ENCODE results near the gene CDK4.

CDK4 gene

DNA sequence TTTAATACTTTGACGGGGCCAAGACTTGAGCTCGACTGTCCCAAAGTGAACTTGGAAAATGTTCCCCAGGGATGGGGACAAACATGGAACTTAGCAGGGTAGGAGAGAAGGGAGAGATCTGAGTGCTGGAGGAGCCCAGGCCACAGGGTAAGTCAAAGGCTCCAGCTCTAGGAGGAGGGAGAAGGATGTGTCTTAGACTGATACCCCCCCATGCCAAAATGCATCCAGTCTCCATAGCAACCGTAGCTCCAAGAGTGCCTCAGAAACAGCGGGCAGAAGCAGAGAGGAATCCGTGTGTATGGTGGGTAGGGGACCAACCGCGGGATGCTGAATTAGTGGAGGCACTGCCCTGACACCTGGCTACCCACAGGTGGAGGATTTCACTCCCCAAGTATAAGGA is 12.7 kb downstream of the CDK4 start:
- no peak for DNase-seq (ENCODE audit: low read depth)

- no peak for DNase-seq (ENCODE audit: low read depth)
Observed at GRCh38 chr12:57738661-57739237, 13.4 kb downstream of the CDK4 start, which contains the start of gene AGAP2. Gene AGAP2 (minus strand): TSS chr12:57738742. CDS start chr12:57738246, 496 bp downstream.

GRCh38 chr12:57737467-57738460 is 14.3 kb downstream of the CDK4 start:
- no peak for DNase-seq (ENCODE audit: low read depth)

DNA sequence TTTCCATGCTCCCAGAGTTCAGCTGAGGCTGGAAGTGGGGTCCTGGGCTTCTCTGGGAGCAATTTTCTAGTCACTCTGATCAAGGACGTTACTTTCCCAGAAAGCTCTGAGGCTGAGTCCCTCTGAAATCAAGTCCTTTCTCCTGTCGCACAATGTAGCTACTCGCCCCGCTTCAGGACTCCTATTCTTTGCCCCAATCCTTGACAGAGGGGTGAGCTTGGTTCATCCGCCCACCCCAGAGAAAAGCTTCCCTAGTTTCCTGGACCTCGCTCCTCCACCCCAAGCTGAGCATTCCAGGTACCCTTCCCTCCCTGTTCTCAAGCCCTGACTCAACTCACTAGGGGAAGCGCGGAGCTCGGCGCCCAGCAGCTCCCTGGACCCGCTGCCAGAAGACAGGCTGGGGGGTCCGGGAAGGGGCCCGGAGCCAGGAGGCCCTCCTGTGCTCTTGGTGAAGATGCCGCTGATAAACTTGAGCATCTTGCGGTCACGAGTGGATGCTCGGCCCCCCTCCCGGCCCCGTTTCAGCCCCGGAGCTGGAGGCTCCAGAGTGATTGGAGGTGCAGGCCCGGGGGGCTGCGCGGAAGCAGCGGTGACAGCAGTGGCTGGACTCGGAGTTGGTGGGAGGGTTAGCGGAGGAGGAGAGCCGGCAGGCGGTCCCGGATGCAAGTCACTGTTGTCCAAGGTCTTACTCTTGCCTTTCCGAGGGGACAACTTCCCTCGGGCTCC is 15.2 kb downstream of the CDK4 start:
- DNase-seq (ENCODE audit: low read depth), result no peak

GRCh38 chr12:57735952-57736740 is 16.0 kb downstream of the CDK4 start:
- DNase-seq (ENCODE audit: low read depth), result no peak

DNA sequence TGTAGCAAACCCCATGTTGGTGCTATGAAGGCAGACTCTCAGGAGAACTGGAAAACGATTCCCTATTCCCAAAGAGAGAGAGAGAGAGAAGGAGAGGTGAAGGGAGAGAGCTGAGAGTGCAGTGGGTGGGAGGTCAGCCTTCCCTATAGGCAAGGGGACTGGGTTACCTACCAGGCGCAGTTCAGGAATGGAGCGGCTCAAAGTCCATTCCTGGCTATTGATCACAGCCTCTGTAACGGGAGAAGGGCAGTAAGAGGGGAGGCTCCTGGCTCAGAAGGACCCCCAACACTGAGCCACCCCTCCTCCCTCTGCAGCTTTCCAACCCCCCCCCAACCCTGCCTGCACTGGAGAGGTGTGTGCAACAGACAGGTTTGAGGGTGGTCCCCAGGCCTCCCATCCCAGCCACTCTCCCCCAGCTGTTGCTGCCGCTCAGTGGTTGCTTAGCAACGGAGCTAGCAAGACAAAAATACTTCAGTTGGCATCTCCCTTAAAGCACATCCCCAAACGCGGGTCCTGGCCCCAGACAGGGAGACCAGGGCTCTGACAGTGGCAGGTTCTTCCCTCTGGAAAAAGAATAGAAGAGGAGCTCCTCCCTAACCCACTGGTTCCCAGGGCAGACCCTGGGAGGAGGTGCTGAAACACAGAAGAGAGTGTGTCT is 16.8 kb downstream of the CDK4 start:
- DNase-seq (ENCODE audit: low read depth), result no peak

DNA sequence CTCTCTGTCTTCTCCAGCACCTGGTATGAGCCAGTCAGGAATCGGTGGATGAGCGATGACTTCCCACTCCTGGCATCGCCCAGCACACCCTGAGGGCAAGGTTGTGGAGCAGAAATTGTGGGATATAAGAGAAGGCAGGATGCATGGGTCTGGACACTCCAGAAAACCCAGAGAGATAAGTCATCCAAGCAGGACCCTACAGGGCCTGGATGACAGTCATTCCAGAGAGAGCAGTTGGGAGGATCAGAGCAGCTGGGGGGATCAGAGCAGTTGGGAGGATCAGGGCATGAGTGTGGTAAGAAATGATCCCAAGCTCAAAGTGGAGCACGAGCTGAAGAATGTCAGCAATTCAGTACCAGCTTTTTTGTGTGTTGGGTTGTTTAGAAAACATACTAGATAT is 17.5 kb downstream of the CDK4 start:
- no peak for DNase-seq (ENCODE audit: low read depth)

DNA sequence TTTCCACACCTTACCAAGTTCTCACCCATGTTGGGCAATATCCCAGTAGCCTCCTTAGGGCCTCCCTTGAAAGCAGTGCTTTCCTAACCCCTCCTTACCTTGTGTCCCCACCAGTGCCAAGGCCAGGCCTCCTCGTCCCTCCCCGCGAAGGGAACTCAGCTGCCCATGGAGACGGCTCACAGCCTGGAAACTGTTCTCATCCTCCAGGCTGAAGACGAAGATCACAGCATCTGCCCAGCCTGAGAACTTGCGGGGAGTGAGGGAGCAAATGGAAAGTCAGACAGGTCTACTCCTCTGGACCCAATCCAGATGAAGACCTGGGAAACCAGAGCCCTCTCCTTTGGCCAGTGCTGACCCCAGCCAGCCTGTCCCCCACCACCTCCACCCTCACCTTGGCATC is 18.2 kb downstream of the CDK4 start:
- DNase-seq (ENCODE audit: low read depth), result no peak

DNA sequence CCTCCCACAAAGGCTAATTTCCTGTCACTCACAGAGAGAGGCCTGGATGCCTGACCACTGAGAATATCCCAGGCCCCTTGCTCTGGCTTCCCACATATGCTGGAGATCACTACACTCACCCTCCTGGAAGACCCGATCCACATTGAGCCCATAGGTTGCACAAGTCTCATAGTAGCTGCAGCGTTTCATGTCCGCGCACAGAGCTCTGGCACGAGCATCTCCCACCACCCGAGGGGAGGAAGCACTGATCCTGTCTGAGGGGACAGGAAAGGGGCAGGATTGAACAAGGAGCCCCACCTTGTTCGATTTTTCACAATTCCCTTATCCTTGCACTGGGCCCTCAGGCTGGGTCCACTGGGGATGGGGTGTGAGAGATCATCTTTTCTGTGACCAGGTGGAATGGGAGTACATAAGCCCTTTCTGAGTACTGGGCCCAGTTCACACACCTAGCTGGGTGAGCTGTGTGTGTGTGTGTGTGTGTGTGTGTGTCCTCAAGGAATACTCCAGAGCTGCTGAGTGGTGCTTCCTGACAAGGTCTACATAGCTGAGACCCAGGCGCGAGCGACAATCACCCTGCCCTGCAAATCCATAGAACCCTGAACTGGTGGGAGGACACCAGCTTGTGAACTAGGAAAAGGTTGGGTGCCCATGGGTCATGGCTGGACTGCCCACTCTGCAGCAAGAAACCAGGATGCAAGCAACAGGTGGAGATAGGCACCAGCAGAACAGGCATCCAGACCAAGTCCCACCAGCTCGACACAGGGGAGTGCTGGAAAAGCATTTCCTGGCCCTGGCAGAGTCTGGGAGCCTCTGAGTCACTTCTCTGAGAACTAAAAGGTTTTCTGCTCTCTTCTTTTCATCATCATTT is 19.1 kb downstream of the CDK4 start:
- no peak for DNase-seq (ENCODE audit: low read depth)

- DNase-seq (ENCODE audit: low read depth), result no peak
Observed at GRCh38 chr12:57732270-57732669, 19.8 kb downstream of the CDK4 start.

DNA sequence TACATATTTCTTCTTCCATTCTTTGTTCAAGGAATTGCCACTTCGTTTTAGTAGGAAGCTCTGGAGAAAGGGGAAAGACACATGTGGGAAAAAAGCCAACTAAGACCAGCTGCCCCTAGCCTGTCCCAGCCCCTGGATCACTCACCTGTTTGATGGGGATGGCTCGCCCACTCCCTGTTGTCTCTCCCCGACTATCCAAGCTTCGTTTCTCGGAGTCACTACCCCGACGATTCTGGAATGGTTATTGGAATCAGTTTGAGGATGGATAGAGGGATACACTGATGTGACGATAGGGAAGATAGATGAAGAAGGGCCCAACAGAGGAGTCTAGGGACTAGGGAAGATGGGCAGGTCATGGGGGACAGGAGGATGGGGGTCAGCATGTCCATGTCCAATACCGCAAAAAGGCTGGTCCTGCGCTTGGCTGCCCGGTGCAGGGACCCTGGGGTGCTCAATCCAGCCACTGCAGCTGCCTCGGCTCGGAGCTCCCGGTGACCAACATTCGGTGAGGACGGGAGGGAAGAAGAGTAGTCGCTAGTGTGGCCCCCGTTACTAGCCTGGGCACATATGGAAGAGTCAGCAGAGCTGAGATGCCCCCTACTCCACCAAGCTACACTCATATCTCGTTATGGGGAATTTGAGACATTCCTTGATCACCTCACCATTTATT is 20.6 kb downstream of the CDK4 start:
- DNase-seq (ENCODE audit: low read depth), result no peak

- no peak for DNase-seq (ENCODE audit: low read depth)
Observed at GRCh38 chr12:57730336-57731067, 21.6 kb downstream of the CDK4 start.

- no peak for DNase-seq (ENCODE audit: low read depth)
Observed at GRCh38 chr12:57729321-57729844, 22.7 kb downstream of the CDK4 start.

DNA sequence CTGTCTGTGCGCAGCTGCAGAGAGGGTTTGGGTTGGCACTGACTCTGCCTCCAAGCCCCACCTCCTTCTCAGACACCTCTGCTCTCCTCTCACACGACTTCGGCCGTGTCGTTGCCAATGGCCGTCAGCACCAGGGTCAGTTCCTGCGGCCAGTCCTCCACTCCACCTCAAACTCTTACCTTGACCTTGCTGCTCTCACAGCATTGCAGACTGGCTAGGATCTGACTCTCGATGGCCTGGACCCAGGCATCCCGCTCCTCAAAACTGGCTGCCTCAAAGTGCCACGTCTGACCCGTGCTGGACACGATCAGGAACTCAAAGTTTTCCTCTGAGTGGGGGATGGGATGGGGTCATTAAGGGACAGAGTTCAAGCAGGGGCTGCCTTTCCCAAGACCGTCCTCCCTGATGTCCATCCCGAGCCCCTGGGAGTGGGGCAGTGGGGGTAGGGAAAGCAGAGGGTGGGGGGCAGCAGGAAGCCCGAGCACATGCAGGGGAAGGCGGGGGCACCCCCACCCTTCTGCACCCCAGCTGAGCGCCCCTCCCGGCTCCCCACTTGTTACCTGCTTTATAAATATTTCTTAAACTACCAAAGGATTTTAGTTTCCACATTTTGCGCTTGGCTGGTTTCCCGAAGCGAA is 24.2 kb downstream of the CDK4 start:
- no peak for DNase-seq (ENCODE audit: low read depth)

- DNase-seq (ENCODE audit: low read depth), result no peak
Observed at GRCh38 chr12:57726884-57727757, 25.0 kb downstream of the CDK4 start.

DNA sequence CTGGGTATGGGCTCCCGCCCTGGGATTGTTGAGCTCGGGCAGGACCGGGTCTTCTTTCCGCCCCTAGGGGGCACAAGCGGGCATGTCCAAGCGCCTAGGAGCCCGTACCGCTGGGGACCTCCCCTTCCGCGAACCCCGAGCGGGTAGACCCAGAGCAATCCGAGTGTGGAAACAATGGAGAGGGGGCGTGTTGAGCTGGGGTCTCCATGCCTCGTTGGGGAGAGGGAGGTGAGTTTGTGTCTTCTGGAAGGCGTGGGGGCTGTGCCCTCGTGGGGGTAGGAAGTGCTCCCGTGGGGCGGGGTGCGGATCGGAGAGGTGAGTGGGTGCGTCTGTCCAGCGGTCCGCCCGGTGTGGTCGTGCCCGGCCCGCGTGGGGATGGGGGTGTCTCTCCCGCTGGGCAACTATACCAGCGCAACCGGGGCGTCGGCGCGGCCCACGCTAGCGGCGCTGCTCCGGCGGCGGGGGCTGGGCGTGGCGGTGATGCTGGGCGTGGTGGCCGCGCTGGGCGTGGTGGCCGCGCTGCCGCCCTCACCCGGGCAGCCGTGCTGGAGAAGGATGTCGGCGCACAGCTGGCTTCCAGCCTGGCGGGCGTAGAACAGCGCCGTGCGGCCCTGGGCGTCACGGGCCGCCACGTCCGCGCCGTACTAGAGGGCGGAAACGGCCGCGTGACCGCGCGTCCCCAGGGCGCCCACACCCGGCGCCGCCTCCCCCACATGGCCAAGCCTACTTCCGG is 25.8 kb downstream of the CDK4 start:
- peak; percentile 19 for DNase-seq (ENCODE audit: low read depth)

- DNase-seq (ENCODE audit: low read depth), result no peak
Observed at GRCh38 chr12:57725851-57726150, 26.3 kb downstream of the CDK4 start.

All from activated T-cell treated with anti-CD3 and anti-CD28 coated beads for 48 hours (primary cell).